ENCODE measurements around the gene NUAK2. TPM values are rescaled to one million over a fixed set of nuclear protein-coding genes. Genes with fewer than 3 reads are reported as not detected.

NUAK2 gene
- total RNA-seq, 1 donor from 2014 or later: 1.6 TPM

- DNase-seq (ENCODE audit: low spot score): no peak
Observed at GRCh38 chr1:205346956-205347574, 25.5 kb upstream of the NUAK2 start.

- no peak for DNase-seq (ENCODE audit: low spot score)
Observed at GRCh38 chr1:205345761-205346160, 24.2 kb upstream of the NUAK2 start.

GRCh38 chr1:205344066-205344928 is 22.8 kb upstream of the NUAK2 start:
- no peak for DNase-seq (ENCODE audit: low spot score)

- DNase-seq (ENCODE audit: low spot score): no peak
Observed at GRCh38 chr1:205343431-205344065, 22.0 kb upstream of the NUAK2 start.

GRCh38 chr1:205342986-205343385 is 21.4 kb upstream of the NUAK2 start:
- no peak for DNase-seq (ENCODE audit: low spot score)

- DNase-seq (ENCODE audit: low spot score): no peak
Observed at GRCh38 chr1:205340676-205341075, 19.1 kb upstream of the NUAK2 start.

GRCh38 chr1:205339717-205340116 is 18.2 kb upstream of the NUAK2 start:
- DNase-seq (ENCODE audit: low spot score): no peak

- no peak for DNase-seq (ENCODE audit: low spot score)
Observed at GRCh38 chr1:205339197-205339702, 17.7 kb upstream of the NUAK2 start.

GRCh38 chr1:205338011-205338410 is 16.5 kb upstream of the NUAK2 start:
- no peak for DNase-seq (ENCODE audit: low spot score)

- DNase-seq (ENCODE audit: low spot score): no peak
Observed at GRCh38 chr1:205337481-205337880, 15.9 kb upstream of the NUAK2 start.

- no peak for DNase-seq (ENCODE audit: low spot score)
Observed at GRCh38 chr1:205335692-205336091, 14.1 kb upstream of the NUAK2 start.

GRCh38 chr1:205332015-205332791 is 10.7 kb upstream of the NUAK2 start:
- no peak for DNase-seq (ENCODE audit: low spot score)

GRCh38 chr1:205330150-205330549 is 8.6 kb upstream of the NUAK2 start:
- no peak for DNase-seq (ENCODE audit: low spot score)

GRCh38 chr1:205329719-205330118 is 8.2 kb upstream of the NUAK2 start:
- no peak for DNase-seq (ENCODE audit: low spot score)

- no peak for DNase-seq (ENCODE audit: low spot score)
Observed at GRCh38 chr1:205328476-205328875, 6.9 kb upstream of the NUAK2 start.

- no peak for DNase-seq (ENCODE audit: low spot score)
Observed at GRCh38 chr1:205326812-205327466, 5.4 kb upstream of the NUAK2 start.

GRCh38 chr1:205325334-205325884 is 3.9 kb upstream of the NUAK2 start:
- no peak for DNase-seq (ENCODE audit: low spot score)

- DNase-seq (ENCODE audit: low spot score): no peak
Observed at GRCh38 chr1:205324781-205325180, 3.2 kb upstream of the NUAK2 start.

- DNase-seq (ENCODE audit: low spot score): no peak
Observed at GRCh38 chr1:205323794-205324193, 2.2 kb upstream of the NUAK2 start.

- no peak for DNase-seq (ENCODE audit: low spot score)
Observed at GRCh38 chr1:205321959-205322283, 376 bp upstream of the NUAK2 start.
